ENCODE results near the gene SMO.

SMO gene

GRCh38 chr7:129188372-129188891, at the start of gene SMO:
Gene SMO (plus strand): TSS chr7:129188633. CDS start chr7:129189152, 519 bp downstream.
- no peak for DNase-seq (ENCODE audit: low spot score)

- no peak for DNase-seq (ENCODE audit: low spot score)
Observed at GRCh38 chr7:129143724-129144094, 44.7 kb upstream of the SMO start.

DNA sequence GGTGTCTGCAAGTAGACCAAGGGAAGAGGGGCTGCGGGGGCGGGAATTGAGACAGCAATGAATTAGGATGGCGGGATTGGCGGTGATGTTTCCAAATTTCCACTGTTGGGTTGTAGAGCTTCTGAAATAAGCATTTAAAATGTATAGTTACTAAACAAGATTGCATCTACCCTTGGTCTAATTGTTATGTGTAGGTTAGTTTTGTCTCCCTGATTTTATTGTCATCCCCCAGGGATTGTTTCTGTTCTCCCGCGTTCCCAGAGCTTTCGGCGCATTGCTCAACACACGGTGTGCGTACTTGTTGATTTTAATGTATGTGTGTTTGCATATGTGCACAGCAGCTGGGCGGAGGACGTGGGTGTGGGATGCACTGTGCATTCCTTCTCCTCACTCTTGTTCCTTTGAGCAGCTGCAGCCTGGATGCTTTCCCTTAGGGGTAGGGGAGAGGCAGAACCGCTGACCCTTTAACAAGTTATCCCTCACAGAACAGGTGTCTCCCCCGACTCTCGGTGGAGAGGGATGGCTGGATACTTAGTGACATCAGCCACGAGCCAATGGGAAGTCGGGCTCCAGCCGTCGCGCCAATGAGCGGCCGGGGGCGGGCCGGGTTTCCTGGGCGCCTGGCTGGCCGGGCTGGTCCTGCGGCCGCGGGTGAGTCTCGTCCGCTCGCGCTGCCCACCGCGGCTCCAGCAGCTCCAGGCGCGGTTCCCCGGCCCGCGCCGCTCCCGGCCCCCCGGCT, 44.2 kb upstream of the SMO start, which contains the start of gene TSPAN33:
Gene TSPAN33 (plus strand): TSS at position 613 of the 739 bp plus-strand sequence. CDS start 274 bp downstream, outside the sequence.
- peak; percentile 77 for DNase-seq (ENCODE audit: low spot score)

DNA sequence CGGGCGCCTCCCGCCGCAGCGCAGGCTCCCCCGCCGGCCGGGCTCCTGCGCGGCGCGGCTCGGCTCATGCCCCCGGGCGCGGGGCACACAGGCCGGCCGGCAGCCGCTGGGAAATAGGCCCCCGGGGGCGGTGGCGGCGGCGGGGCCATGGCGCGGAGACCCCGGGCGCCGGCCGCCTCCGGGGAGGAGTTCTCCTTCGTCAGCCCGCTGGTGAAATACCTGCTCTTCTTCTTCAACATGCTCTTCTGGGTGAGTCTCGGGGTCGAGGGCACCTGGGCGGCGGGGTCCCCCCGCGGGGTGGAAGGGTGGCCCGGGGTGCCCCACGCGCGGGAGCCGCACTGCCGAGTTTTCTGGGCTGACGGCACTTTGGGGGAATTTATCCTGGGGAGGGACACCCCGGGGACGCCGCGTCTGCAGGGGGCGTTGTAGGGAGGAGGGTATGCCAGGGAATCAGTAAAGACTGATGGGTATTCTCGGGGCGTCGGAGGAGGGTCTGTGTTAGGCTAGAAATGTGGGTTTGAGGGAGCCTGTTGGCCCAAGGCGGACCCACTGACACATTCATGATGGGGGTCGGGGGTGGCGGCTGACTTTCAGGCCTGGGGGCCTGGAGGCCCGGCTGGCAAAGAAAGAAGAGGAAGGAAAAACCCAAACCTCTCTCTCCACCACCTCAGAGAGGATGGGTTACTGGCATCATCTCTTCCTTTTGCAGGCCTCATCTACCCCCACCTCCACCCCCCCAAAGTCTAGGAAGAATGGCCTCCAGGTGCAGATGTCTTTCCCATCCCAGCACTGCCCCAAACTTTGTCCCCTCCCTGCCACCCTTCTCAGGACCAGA, 43.4 kb upstream of the SMO start:
- DNase-seq (ENCODE audit: low spot score): no peak

DNA sequence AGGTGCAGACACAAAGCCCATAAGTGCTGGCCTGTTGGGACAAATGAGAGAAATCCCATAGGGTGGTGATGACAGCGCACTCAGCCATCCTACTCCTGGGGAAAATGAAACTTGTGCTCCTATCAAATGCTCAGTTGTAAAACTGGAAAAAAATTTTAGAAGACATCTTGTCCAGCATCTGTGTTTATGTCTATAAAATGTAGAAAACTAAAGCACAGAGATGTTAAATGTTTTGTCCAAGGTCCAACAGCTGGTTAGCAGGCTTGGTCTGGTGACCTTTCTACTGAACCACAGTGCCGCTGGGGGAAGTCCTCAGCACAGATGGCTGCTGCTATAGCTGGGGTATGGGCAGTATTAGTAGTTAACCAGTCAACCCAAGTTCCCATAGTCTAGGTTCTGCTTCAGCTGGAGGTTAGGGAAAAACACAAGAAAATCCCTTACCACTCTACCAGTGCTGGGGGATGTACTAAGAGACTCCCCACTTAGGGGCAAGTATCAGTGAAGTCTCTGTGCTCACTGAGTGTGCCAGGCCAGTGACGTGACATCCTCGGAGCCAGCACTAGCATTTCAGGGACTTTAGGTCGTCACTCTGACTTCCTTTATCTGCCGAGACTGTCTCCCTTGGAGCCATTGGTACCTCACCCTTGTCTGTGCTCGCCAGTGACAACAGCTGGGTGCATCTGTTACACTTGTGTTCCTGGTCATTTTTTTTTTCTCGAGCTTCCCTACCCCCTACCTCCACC, 42.0 kb upstream of the SMO start:
- no peak for DNase-seq (ENCODE audit: low spot score)

DNA sequence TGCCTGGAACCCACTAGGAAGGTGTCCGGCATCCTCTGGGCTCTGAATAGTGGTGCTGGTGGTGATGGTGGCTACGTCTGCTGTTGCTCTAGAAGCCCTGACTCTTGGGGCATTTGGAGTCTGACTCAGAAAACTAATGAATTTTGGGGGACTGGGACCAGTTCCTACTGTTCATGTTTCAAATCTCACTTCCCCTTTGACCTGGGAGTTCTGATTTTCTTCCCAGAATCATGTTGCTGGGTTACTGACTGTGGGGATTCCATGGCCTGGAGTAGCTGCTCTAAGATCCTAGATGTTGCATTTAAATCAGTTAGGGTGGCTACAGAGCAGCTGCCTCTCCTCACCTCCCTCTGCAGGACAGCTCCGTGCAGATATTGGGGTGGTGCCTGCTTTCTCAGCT, 40.7 kb upstream of the SMO start:
- DNase-seq (ENCODE audit: low spot score): peak; percentile 34

DNA sequence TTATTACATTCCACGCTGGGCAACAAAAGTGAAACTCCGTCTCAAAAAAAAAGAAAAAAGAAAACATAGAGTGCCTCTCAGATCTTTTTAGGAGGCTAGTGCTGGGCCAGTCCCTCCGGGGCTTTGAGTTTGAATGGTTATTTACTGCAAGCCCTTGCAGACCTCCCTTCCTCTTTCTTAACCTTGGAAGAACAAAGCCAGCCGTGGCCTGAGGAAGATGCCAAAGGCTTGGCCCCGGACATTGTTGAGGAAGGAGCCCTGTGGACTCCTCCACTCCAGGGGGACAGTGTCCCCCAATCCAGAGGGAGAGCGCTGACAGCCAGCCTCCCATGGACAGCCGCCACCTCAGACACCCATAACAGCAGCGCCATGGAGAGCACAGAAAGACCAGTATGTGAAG, 38.9 kb upstream of the SMO start:
- DNase-seq (ENCODE audit: low spot score): no peak

DNA sequence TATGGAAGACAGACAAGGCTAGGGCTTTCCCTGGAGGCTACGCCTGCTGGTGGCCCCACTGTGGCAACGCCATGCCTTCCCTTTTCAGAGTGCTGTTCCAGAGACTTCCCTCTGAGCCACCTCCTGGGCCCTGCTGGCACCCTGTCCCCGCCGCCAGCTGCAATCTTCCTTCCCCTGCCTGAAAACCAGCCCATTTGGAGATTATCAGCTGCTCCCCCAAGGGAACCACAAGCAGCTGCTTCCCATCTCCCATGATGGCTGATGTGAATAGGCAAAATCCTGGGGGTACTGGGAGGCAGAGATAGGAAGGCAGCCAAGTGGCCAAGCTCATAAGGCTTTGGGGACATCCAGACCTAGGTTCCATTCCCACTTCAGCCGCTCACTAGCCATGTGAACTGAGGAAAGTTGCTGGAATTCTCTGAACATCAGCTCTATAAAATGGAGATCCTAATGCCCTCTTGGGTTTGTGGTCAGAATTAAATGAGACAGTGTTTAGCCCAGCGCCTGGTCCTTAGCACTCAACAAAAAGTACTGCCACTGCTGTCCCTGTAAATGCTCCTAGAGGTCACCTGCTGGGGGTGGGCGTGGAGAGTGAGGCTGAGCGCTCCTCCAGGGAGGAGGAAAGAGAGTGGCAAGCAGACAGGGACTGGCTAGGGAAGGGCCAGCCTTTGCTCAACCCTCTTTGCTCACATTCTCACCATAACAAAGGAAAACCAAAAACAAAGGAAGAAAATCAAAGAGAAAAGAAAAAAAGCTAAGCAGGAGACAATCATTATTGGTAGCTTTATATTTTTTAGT, 38.0 kb upstream of the SMO start:
- DNase-seq (ENCODE audit: low spot score): no peak

DNA sequence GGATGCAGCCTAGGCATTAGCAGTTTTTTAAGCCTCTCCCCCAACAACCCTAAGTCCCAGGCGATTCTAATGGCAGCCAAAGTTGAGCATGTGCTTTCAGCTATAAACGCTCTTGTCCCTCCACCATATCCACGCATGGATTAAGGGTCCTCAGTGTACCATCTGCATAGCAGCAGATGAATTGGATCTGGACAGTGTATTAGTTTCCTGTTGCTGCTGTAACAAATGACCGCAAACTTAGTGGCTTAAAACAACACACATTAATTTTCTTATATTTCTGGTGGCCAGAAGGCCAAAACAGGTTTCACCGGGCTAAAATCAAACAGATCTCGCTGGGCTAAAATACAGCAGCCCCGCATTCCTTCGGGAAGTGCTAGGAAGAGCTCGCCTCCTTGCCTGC, 30.8 kb upstream of the SMO start:
- DNase-seq (ENCODE audit: low spot score): no peak

DNA sequence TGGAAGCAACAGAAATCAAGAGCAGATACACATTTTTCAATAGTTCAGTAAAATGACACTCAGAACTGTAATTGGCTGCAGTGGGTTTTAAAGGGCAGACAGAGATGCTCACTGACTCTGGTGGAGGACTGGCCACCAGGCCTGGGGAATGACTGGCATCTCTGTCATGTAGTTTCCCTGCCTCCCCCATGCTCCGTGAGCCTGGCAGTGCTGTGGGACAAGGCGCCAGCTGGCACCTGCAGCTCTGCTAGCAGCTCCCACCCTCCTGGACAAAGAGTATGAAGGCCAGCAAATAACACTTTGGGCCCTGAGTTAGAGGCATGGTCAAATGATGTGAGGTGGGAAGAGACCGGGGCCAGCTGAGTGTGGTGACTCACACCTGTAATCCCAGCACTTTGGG, 28.9 kb upstream of the SMO start:
- no peak for DNase-seq (ENCODE audit: low spot score)

DNA sequence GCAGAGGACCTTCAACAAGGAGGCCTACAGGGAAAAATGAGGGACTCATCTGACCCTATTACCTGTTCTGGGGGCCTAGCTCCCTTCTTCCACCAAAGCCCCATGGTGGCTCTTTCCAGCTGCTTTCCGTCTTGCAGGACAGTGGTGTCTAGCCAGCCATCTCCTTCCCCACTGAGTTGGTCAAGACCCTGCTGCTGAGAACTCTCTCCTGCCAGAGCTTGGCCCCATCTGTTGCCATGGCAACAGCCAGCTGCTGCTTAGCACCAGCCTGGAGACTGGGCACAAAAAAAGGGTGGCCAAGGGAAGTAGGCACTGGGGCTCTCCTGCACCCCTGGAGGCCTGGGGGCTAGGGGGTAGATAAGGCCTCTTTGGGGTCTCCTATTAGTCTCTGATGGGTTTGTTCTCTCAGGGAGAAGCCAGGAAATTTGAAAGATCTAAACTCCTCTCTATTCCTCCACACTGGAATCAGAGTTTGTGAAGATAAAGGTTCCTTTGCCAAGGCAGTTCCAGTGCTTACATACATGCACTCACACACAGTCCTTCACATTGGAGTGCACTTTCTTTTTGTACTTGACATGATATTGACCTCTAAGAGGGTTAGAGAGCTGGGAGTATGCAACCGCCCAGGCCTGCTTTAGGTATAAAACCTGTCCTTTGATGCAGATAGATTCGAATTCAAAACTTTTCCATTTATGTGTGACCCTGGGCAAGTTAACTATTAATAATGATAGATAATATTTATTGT, 28.1 kb upstream of the SMO start:
- DNase-seq (ENCODE audit: low spot score): no peak

- DNase-seq (ENCODE audit: low spot score): no peak
Observed at GRCh38 chr7:129161524-129162225, 26.8 kb upstream of the SMO start.

- no peak for DNase-seq (ENCODE audit: low spot score)
Observed at GRCh38 chr7:129162732-129163131, 25.7 kb upstream of the SMO start.

- DNase-seq (ENCODE audit: low spot score): peak; percentile 46
Observed at GRCh38 chr7:129163875-129164544, 24.4 kb upstream of the SMO start.

GRCh38 chr7:129166745-129167144, 21.7 kb upstream of the SMO start:
- DNase-seq (ENCODE audit: low spot score): no peak

DNA sequence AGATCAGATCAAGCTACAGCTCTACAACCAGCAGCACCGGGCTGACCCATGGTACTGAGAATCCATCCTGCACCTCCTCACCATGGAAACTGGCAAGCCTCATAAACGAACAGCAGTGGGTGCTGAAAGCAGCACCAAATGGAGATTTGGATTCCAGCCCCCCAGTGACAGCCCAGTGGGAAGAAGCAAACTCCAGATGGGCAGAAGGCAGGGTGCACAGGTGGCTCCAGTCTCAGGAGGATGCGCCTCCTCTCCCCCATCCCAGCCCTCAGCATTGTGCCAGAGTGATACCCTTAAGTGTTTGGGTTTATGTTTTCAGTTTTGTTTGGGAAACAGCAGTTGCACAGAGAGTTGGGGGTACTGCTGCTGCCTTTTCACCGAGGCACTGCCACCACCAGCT, 20.6 kb upstream of the SMO start:
- DNase-seq (ENCODE audit: low spot score): no peak

DNA sequence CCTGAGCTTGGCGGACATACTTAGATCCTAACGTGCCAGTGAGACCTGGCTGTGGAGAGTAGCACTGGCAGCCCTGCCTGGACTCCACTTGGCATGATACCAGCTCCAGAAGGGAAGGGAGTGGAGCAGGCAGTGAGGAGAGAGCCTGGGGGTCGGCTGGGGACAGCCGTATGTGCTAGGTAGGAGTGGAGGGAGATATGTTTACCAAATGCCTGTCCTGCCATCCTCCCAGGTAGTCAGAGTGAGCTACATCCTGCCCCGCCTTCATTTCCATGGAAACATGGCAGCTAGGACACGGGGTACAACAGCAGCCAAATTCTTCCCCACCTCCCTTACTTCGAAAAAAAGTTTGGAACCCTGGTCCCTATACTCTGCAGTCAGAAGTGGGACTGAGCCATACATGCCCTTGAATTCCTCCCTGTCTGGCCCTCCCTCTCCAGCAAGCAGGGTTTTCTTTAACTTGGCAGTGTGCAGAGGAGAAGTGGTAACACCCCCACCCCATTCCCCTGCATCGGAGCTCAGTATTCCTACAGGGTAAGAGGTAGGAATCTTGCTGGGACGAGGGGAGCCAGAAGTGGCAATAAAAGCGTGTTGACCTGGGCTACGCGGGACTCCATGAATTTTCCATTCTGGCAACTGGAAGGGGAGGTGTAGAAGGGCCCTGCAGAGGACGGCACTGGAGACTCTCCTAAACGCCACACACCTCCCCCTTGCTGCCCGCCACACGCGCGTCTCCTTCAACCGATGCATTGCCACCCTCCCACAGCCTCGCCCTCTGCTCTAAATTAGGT, 20.0 kb upstream of the SMO start:
- no peak for DNase-seq (ENCODE audit: low spot score)

- DNase-seq (ENCODE audit: low spot score): no peak
Observed at GRCh38 chr7:129169171-129169671, 19.2 kb upstream of the SMO start.
